Suprapubic skin (tissue), 4 donors: ENCODE results near the gene FAM131B. TPM values are rescaled to one million over a fixed set of nuclear protein-coding genes. Genes with fewer than 3 reads are reported as not detected.

Experiments used
- DNase-seq, 2 donors: peaks; one replicate each; pipeline ENCODE4 v3.0.0-alpha.2; 2019; ENCODE audit warnings: low spot score in 2 of 2
- H3K27ac ChIP-seq: fragments of 200-600 bp; sonication (generic); one replicate; pipeline ENCODE4 v1.5.1; 2019
- H3K27me3 ChIP-seq: fragments of 200-600 bp; sonication (generic); one replicate; pipeline ENCODE4 v1.5.1; 2019
- H3K36me3 ChIP-seq: fragments of 200-600 bp; sonication (generic); one replicate; pipeline ENCODE4 v1.5.1; 2019
- H3K4me1 ChIP-seq: fragments of 200-600 bp; sonication (generic); one replicate; pipeline ENCODE4 v1.5.1; 2019
- H3K4me3 ChIP-seq: fragments of 200-600 bp; sonication (generic); one replicate; pipeline ENCODE4 v1.5.1; 2019; ENCODE audit warnings: mild to moderate bottlenecking
- H3K9me3 ChIP-seq: fragments of 200-600 bp; sonication (generic); one replicate; pipeline ENCODE4 v1.5.1; 2019
- CTCF ChIP-seq, 2 donors: fragments of 200-600 bp in 1 of 2; fragments of 450-650 bp in 1 of 2; sonication (generic) in 1 of 2; IDR thresholded peaks; one replicate each; pipeline ENCODE4 v1.5.1; 2016 to 2019; ENCODE audit warnings: antibody characterized with exemption in 2 of 2, mild to moderate bottlenecking in 1 of 2, moderate library complexity in 1 of 2
- EP300 ChIP-seq: sonication (generic); formaldehyde crosslinking; IDR thresholded peaks from one replicate; pipeline ENCODE4 v1.6.1; 2017; ENCODE audit warnings: antibody characterized with exemption
- POLR2A ChIP-seq, 2 donors: fragments of 450-650 bp; IDR thresholded peaks; one replicate each; pipeline ENCODE4 v1.6.1; 2017; ENCODE audit warnings: antibody characterized with exemption in 2 of 2, mild to moderate bottlenecking in 2 of 2, moderate library complexity in 2 of 2
- POLR2AphosphoS5 ChIP-seq, 3 donors: sonication (generic); formaldehyde crosslinking; IDR thresholded peaks; one replicate each; pipeline ENCODE4 v1.6.1; 2017; ENCODE audit warnings: antibody characterized with exemption in 3 of 3
- WGBS: methylation state at CpG from one replicate; pipeline ENCODE4 v1.1.5; 2018; 5-methylcytosine and 5-hydroxymethylcytosine counted together
- total RNA-seq, 4 donors: library from RNA; depleted of rRNA; stranded (reverse); fragments of >200 nt; gene quantifications; one replicate each; pipeline ENCODE4 v1.1.0, GENCODE V29; 2016

Gene FAM131B
- total RNA-seq, 4 donors from 2014 or later, result 0.13 to 0.40 (median 0.19) TPM; not detected in 1

- WGBS, result 93% methylated on average over 3 of the region's 3 CpGs
- Histone ChIP-seq H3K27me3 (peaks cover 13% of the 10 kb centered on the region), H3K36me3 (no peaks in the 10 kb centered on the region), H3K4me3 (no peak overlapping the region), H3K4me1 (peaks cover 5% of the 10 kb centered on the region), H3K9me3 (no peaks in the 10 kb centered on the region), H3K27ac (no peak overlapping the region)
- DNase-seq, result no peak
- TF ChIP-seq CTCF (IDR thresholded peaks at IDR 0.05), result no peak
Observed at GRCh38 chr7:143343596-143343995, 18.9 kb downstream of the FAM131B start.

GRCh38 chr7:143341842-143342241, 20.7 kb downstream of the FAM131B start:
- H3K36me3 ChIP-seq, result no peaks in the 10 kb centered on the region
- 90% methylated on average over 8 of the region's 8 CpGs for WGBS

GRCh38 chr7:143337216-143337615, 25.3 kb downstream of the FAM131B start:
- H3K4me1 ChIP-seq, result no peaks in the 10 kb centered on the region
- no peak for TF ChIP-seq POLR2A (IDR thresholded peaks at IDR 0.05)
- TF ChIP-seq CTCF (IDR thresholded peaks at IDR 0.05), result no peak
- no peak for TF ChIP-seq EP300
- TF ChIP-seq POLR2AphosphoS5 (IDR thresholded peaks at IDR 0.05), result no peak
- no peak for DNase-seq
- no peaks in the 10 kb centered on the region for H3K9me3 ChIP-seq
- H3K36me3 ChIP-seq, result no peaks in the 10 kb centered on the region
- 89% methylated on average over 3 of the region's 3 CpGs for WGBS
- no peaks in the 10 kb centered on the region for H3K27me3 ChIP-seq
- no peak overlapping the region for H3K4me3 ChIP-seq
- H3K27ac ChIP-seq, result no peak overlapping the region

More at GRCh38 chr7:143341842-143342241, 20.7 kb downstream of the FAM131B start:
- H3K9me3 ChIP-seq, result no peaks in the 10 kb centered on the region
- H3K27ac ChIP-seq, result no peak overlapping the region
- H3K4me3 ChIP-seq, result no peak overlapping the region
- DNase-seq, result no peak
- H3K27me3 ChIP-seq, result peaks cover 13% of the 10 kb centered on the region
- no peak for TF ChIP-seq POLR2AphosphoS5 (IDR thresholded peaks at IDR 0.05)
- no peak for TF ChIP-seq POLR2A (IDR thresholded peaks at IDR 0.05)
- no peak for TF ChIP-seq EP300
- no peak for TF ChIP-seq CTCF (IDR thresholded peaks at IDR 0.05)
- H3K4me1 ChIP-seq, result peaks cover 5% of the 10 kb centered on the region

- no peaks in the 10 kb centered on the region for H3K9me3 ChIP-seq
- no peak for DNase-seq
- H3K4me3 ChIP-seq, result no peak overlapping the region
- H3K27ac ChIP-seq, result no peak overlapping the region
- peaks cover 9% of the 10 kb centered on the region for H3K4me1 ChIP-seq
- no peaks in the 10 kb centered on the region for H3K27me3 ChIP-seq
- H3K36me3 ChIP-seq, result no peaks in the 10 kb centered on the region
- TF ChIP-seq CTCF (IDR thresholded peaks at IDR 0.05) (no peak), POLR2A (IDR thresholded peaks at IDR 0.05) (no peak), POLR2AphosphoS5 (IDR thresholded peaks at IDR 0.05) (no peak), EP300 (no peak)
- 51% methylated on average over 1 of the region's 1 CpG for WGBS
Observed at GRCh38 chr7:143334244-143334643, 28.3 kb downstream of the FAM131B start.

- no peaks in the 10 kb centered on the region for H3K9me3 ChIP-seq
- no peaks in the 10 kb centered on the region for H3K27me3 ChIP-seq
- H3K36me3 ChIP-seq, result no peaks in the 10 kb centered on the region
- H3K27ac ChIP-seq, result no peak overlapping the region
- DNase-seq, result no peak
- 58% methylated on average over 8 of the region's 8 CpGs for WGBS
- no peak overlapping the region for H3K4me3 ChIP-seq
- TF ChIP-seq CTCF (IDR thresholded peaks at IDR 0.05), result no peak
- no peak for TF ChIP-seq POLR2AphosphoS5 (IDR thresholded peaks at IDR 0.05)
- no peak for TF ChIP-seq EP300
- TF ChIP-seq POLR2A (IDR thresholded peaks at IDR 0.05), result no peak
- H3K4me1 ChIP-seq, result peaks cover 9% of the 10 kb centered on the region
Observed at GRCh38 chr7:143331179-143331801, 31.2 kb downstream of the FAM131B start.
